Measurements from ENCODE around the gene LBH.

LBH gene

GRCh38 chr2:30261695-30262211, 30.4 kb downstream of the LBH start:
- Histone ChIP-seq H3K9ac (ENCODE audit: low read length) (no peak overlapping the region), H3K36me3 (replicated peaks; ENCODE audit: low read depth, low read length) (no peaks in the 10 kb centered on the region), H3K4me2 (ENCODE audit: low read length) (no peak overlapping the region)

DNA sequence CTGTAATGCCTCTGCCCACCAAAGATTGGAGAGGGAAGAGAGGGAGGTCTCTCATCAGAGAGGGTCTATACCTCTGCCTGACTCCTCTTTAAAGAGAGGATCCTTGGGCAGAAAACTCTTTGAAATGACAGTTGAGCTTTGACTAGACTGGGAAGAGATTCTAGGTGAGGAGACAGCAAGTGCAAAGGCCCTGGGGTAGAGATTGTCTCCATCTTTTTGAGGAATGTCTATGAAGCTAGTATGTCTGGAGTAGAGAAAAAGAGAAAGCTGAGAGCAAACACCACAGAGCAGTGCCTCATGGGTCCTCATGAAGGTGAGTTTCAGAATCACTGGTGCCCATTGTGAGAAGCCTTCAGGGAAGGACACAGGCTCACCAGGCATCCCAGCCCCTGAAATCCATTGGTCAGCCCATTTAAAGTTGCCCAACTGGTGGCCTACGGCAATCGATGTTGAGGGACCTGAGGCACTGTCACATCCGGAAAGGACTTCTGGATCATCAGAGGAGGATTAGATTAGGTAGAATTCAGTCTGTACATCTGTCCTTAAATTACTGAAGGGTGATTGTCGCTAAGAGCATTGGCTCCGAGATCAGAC, 31.5 kb downstream of the LBH start:
- H3K27me3 ChIP-seq (ENCODE audit: low read depth, low read length): peaks cover 70% of the 10 kb centered on the region
- peaks cover 10% of the 10 kb centered on the region for H3K4me1 ChIP-seq (ENCODE audit: low read length)
- peaks cover 15% of the 10 kb centered on the region for H3K9me3 ChIP-seq (ENCODE audit: insufficient read depth, low read length)
- no peaks in the 10 kb centered on the region for H3K79me2 ChIP-seq (ENCODE audit: low read length)
- H3K9ac ChIP-seq (ENCODE audit: low read length): no peak overlapping the region
- no peak overlapping the region for H3K27ac ChIP-seq (ENCODE audit: low read length)
- TF ChIP-seq EZH2phosphoT487 (IDR thresholded peaks at IDR 0.05; ENCODE audit: low read depth): no peak
- TF ChIP-seq, protein P1, sequence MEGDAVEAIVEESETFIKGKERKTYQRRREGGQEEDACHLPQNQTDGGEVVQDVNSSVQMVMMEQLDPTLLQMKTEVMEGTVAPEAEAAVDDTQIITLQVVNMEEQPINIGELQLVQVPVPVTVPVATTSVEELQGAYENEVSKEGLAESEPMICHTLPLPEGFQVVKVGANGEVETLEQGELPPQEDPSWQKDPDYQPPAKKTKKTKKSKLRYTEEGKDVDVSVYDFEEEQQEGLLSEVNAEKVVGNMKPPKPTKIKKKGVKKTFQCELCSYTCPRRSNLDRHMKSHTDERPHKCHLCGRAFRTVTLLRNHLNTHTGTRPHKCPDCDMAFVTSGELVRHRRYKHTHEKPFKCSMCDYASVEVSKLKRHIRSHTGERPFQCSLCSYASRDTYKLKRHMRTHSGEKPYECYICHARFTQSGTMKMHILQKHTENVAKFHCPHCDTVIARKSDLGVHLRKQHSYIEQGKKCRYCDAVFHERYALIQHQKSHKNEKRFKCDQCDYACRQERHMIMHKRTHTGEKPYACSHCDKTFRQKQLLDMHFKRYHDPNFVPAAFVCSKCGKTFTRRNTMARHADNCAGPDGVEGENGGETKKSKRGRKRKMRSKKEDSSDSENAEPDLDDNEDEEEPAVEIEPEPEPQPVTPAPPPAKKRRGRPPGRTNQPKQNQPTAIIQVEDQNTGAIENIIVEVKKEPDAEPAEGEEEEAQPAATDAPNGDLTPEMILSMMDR (IDR thresholded peaks at IDR 0.05; ENCODE audit: low read depth, low read length): no peak
- no peaks in the 10 kb centered on the region for H3K36me3 ChIP-seq (replicated peaks; ENCODE audit: low read depth, low read length)
- no peak overlapping the region for H3K4me3 ChIP-seq (ENCODE audit: low read length)
- H3K4me2 ChIP-seq (ENCODE audit: low read length): no peak overlapping the region
- H2AFZ ChIP-seq (ENCODE audit: low read depth, low read length): no peak overlapping the region
- no peaks in the 10 kb centered on the region for H4K20me1 ChIP-seq (ENCODE audit: insufficient read depth, low read length)

More at GRCh38 chr2:30261695-30262211, 30.4 kb downstream of the LBH start:
- H3K9me3 ChIP-seq (ENCODE audit: insufficient read depth, low read length): peaks cover 15% of the 10 kb centered on the region
- H3K27me3 ChIP-seq (ENCODE audit: low read depth, low read length): peaks cover 69% of the 10 kb centered on the region
- peaks cover 10% of the 10 kb centered on the region for H3K4me1 ChIP-seq (ENCODE audit: low read length)
- no peak overlapping the region for H2AFZ ChIP-seq (ENCODE audit: low read depth, low read length)
- no peak overlapping the region for H3K4me3 ChIP-seq (ENCODE audit: low read length)
- no peaks in the 10 kb centered on the region for H4K20me1 ChIP-seq (ENCODE audit: insufficient read depth, low read length)
- TF ChIP-seq, protein P1 (IDR thresholded peaks at IDR 0.05; ENCODE audit: low read depth, low read length): no peak
- TF ChIP-seq EZH2phosphoT487 (IDR thresholded peaks at IDR 0.05; ENCODE audit: low read depth): no peak
- no peak overlapping the region for H3K27ac ChIP-seq (ENCODE audit: low read length)
- no peaks in the 10 kb centered on the region for H3K79me2 ChIP-seq (ENCODE audit: low read length)

DNA sequence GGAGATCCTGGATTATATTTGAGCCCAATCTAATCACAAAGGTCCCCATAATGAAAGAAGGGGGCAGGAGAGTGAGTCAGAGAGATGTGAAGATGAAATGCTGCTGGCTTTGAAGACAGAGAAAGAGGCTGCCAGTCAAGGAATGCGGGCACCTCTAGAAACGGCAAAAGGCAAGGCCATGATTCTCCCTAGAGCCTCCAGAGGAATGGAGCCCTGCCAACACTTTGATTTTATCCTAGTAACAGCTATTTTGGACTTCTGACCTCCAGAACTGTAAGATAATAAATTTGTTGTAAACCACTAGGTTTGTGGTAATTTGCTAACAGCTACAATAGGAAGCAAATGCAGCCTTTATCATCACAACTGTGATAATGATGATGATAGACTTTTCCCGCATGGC, 32.9 kb downstream of the LBH start:
- Histone ChIP-seq H3K4me3 (ENCODE audit: low read length) (no peak overlapping the region), H3K79me2 (ENCODE audit: low read length) (no peaks in the 10 kb centered on the region), H4K20me1 (ENCODE audit: insufficient read depth, low read length) (no peaks in the 10 kb centered on the region), H3K9ac (ENCODE audit: low read length) (no peak overlapping the region), H3K4me1 (ENCODE audit: low read length) (peaks cover 17% of the 10 kb centered on the region), H3K4me2 (ENCODE audit: low read length) (no peak overlapping the region), H3K9me3 (ENCODE audit: insufficient read depth, low read length) (peaks cover 15% of the 10 kb centered on the region), H2AFZ (ENCODE audit: low read depth, low read length) (no peak overlapping the region), H3K36me3 (replicated peaks; ENCODE audit: low read depth, low read length) (no peaks in the 10 kb centered on the region), H3K27ac (ENCODE audit: low read length) (no peak overlapping the region), H3K27me3 (ENCODE audit: low read depth, low read length) (peaks cover 63% of the 10 kb centered on the region)
- TF ChIP-seq, protein P1 (IDR thresholded peaks at IDR 0.05; ENCODE audit: low read depth, low read length): no peak
- no peak for TF ChIP-seq EZH2phosphoT487 (IDR thresholded peaks at IDR 0.05; ENCODE audit: low read depth)

- Histone ChIP-seq H3K4me3 (ENCODE audit: low read length) (no peak overlapping the region), H3K9me3 (ENCODE audit: insufficient read depth, low read length) (peaks cover 15% of the 10 kb centered on the region), H3K27ac (ENCODE audit: low read length) (no peak overlapping the region), H3K27me3 (ENCODE audit: low read depth, low read length) (peaks cover 52% of the 10 kb centered on the region), H4K20me1 (ENCODE audit: insufficient read depth, low read length) (no peaks in the 10 kb centered on the region), H3K79me2 (ENCODE audit: low read length) (no peaks in the 10 kb centered on the region), H3K9ac (ENCODE audit: low read length) (no peak overlapping the region), H3K36me3 (replicated peaks; ENCODE audit: low read depth, low read length) (no peaks in the 10 kb centered on the region), H3K4me1 (ENCODE audit: low read length) (peaks cover 17% of the 10 kb centered on the region), H2AFZ (ENCODE audit: low read depth, low read length) (peak overlapping the region; percentile 52; the same call in 1 of the 2 replicates), H3K4me2 (ENCODE audit: low read length) (no peak overlapping the region)
- no peak for TF ChIP-seq EZH2phosphoT487 (IDR thresholded peaks at IDR 0.05; ENCODE audit: low read depth)
- TF ChIP-seq, protein P1 (IDR thresholded peaks at IDR 0.05; ENCODE audit: low read depth, low read length): no peak
These were observed 34.0 kb downstream of the LBH start for GRCh38 chr2:30265052-30266015.

Measured in OCI-LY3 (cell line).